HCT116 (cell line): ENCODE measurements around the gene PRSS27. TPM values are rescaled to one million over a fixed set of nuclear protein-coding genes. Genes with fewer than 3 reads are reported as not detected.

ENCODE experiments used
- EZH2phosphoT487 ChIP-seq: fragments of 200-600 bp; IDR thresholded peaks from 2 replicates; pipeline ENCODE4 v1.6.1; 2018; ENCODE audit warnings: antibody characterized with exemption, borderline replicate concordance
- RAD21 ChIP-seq: IDR thresholded peaks from 2 replicates; pipeline ENCODE4 v1.6.1; 2012; ENCODE audit warnings: low read depth, mild to moderate bottlenecking
- REST ChIP-seq: IDR thresholded peaks from 2 replicates; pipeline ENCODE4 v1.6.1; 2012; ENCODE audit warnings: low read depth
- TCF7L2 ChIP-seq: IDR thresholded peaks from 2 replicates; pipeline ENCODE4 v1.7.0; 2011; ENCODE audit warnings: borderline replicate concordance, inconsistent platforms; ENCODE audit not compliant: insufficient read depth, insufficient read length; ENCODE audit errors: extremely low read depth
- ZBTB33 ChIP-seq: IDR thresholded peaks from 2 replicates; pipeline ENCODE4 v1.6.1; 2011; ENCODE audit warnings: mild to moderate bottlenecking, low read length, moderate library complexity; ENCODE audit not compliant: insufficient replicate concordance; ENCODE audit errors: extremely low read depth
- ZNF274 ChIP-seq: fragments of 200-500 bp; sonication (Bioruptor generic); IDR thresholded peaks from 2 replicates; pipeline ENCODE4 v1.6.1; 2014; ENCODE audit warnings: mild to moderate bottlenecking, low read depth, low read length, inconsistent platforms
- total RNA-seq: library from RNA; stranded (reverse); gene quantifications from one replicate; pipeline ENCODE4 v1.2.1, GENCODE V29; 2021; ENCODE audit not compliant: unreplicated experiment

Gene PRSS27
- total RNA-seq, 1 experiment from 2014 or later: 3.3 TPM

- no peak for TF ChIP-seq REST
- TF ChIP-seq TCF7L2: peak; percentile 45
- no peak for TF ChIP-seq ZNF274
- no peak for TF ChIP-seq EZH2phosphoT487
- no peak for TF ChIP-seq RAD21
- no peak for TF ChIP-seq ZBTB33
These were observed 952 bp upstream of the PRSS27 start (continued) for GRCh38 chr16:2720719-2721633.
